Effector memory CD8-positive, alpha-beta T cell (primary cell): Measurements from ENCODE around the gene PSMB2.
"Not testable (repeated sequence)": the region's sequence is repeated elsewhere in the genome, so short reads cannot be mapped to it uniquely, and the experiment has no call there.

ENCODE experiments used
- ATAC-seq: fragments of 150-1000 bp; cut with Tn5 transposase; replicated peaks from 2 replicates; pipeline ENCODE4 v1.10.0; 2021; ENCODE audit warnings: mild to moderate bottlenecking, moderate library complexity
- DNase-seq, 3 experiments: peaks; one replicate each; pipeline ENCODE4 v3.0.0; 2021
- H3K27ac Mint-ChIP-seq, 2 donors: one replicate each; pipeline ENCODE4 v1.8.0; 2022; ENCODE audit warnings: mild to moderate bottlenecking in 2 of 2, mixed read lengths in 2 of 2, moderate library complexity in 2 of 2
- H3K27me3 Mint-ChIP-seq, 2 donors: one replicate each; pipeline ENCODE4 v1.8.0; 2022; ENCODE audit warnings: mixed read lengths in 2 of 2
- H3K36me3 Mint-ChIP-seq: one replicate; pipeline ENCODE4 v1.8.0; 2022; ENCODE audit warnings: mild to moderate bottlenecking, moderate library complexity, mixed read lengths; ENCODE audit not compliant: insufficient read depth
- H3K4me1 Mint-ChIP-seq, 2 donors: one replicate each; pipeline ENCODE4 v1.8.0; 2022; ENCODE audit warnings: low read depth in 2 of 2, mixed read lengths in 2 of 2
- H3K4me3 Mint-ChIP-seq, 2 donors: one replicate each; pipeline ENCODE4 v1.8.0; 2022; ENCODE audit warnings: mild to moderate bottlenecking in 2 of 2, mixed read lengths in 2 of 2, moderate library complexity in 2 of 2
- H3K9me3 Mint-ChIP-seq, 2 donors: one replicate each; pipeline ENCODE4 v1.8.0; 2022; ENCODE audit warnings: mixed read lengths in 2 of 2

The PSMB2 gene

DNA sequence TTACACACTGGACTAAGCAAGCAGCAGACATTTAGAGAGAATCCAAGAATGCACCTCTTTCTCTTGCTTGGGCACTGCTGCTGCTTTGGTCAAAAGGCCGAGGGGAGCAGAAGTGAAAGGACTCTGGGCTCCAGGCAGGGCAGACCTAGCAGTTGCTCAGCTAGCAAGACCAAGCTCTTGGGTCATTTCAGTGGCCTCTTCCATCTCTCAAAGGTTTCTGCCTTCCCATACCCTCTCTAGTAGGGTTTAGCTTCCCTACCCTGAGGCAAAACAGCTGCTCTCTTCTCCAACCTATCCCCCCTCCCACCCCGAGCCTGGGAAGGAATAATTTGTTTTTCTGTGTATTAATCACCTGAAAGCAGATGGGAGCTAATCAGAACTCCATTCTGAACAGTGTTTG is 42.4 kb downstream of the PSMB2 start:
- DNase-seq: no peak
- Mint-ChIP-seq H3K9me3 (no peaks in the 10 kb centered on the region), H3K27ac (peak overlapping the region in 1 of 2 donors; percentile 14), H3K36me3 (peaks cover 22% of the 10 kb centered on the region), H3K4me1 (no peaks in the 10 kb centered on the region), H3K4me3 (no peak overlapping the region), H3K27me3 (no peaks in the 10 kb centered on the region)
- no peak for ATAC-seq

DNA sequence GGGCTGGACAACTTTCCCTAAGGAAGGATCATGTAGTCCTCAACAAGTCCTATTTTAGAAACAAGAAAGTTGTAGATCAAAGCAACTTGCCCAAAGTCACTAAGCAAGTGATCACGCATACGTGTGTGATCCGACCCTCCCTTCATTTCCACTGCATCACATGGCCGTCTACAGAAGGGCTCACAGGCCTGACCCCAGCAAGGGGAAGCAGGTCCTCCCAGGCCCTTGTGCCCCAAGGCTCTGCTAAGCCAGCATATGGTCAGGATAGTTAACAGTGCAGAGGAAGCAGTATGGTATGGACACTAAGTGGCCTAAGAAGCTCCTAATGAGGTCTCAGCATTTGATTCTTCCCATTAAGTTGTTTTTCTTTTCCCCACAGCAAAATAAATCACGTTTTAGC is 43.5 kb downstream of the PSMB2 start:
- Mint-ChIP-seq H3K27ac (no peak overlapping the region), H3K4me1 (peaks cover under 1 to 1% of the 10 kb centered on the region in 2 donors), H3K9me3 (no peaks in the 10 kb centered on the region), H3K36me3 (peaks cover 11% of the 10 kb centered on the region), H3K4me3 (no peak overlapping the region), H3K27me3 (no peaks in the 10 kb centered on the region)
- DNase-seq: no peak
- no peak for ATAC-seq

DNA sequence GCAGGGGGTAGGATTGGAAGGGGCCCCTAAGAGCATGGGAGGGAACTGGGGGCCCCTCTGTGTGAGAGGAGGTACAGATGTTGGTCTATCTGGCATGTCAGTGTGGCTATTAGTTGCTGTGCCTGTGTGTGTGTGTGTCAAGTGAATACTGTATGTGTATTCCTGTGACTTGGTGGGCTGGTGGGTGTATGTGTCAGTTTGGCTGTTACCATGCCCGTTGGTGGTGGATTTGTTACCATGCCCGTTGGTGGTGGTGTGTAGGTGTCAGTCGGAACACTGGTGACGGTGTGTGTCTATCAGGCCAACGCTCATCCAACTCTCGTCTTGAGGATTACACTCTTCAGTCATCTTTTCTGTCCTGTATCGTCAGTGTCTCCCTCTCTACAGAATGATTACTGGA is 45.6 kb downstream of the PSMB2 start:
- Mint-ChIP-seq H3K9me3 (no peaks in the 10 kb centered on the region), H3K27me3 (no peaks in the 10 kb centered on the region), H3K4me3 (no peak overlapping the region), H3K4me1 (peaks cover 4% of the 10 kb centered on the region in 2 donors), H3K36me3 (no peaks in the 10 kb centered on the region), H3K27ac (peak overlapping the region; percentile 61 to 65)
- ATAC-seq: no peak
- DNase-seq: no peak

GRCh38 chr1:35594005-35594760 is 47.1 kb downstream of the PSMB2 start:
- H3K27ac Mint-ChIP-seq: peak overlapping the region; percentile 35 to 64
- H3K9me3 Mint-ChIP-seq: no peaks in the 10 kb centered on the region
- no peak overlapping the region for H3K4me3 Mint-ChIP-seq
- no peaks in the 10 kb centered on the region for H3K36me3 Mint-ChIP-seq
- ATAC-seq (no peak), DNase-seq (no peak)
- peaks cover 4 to 9% of the 10 kb centered on the region in 2 donors for H3K4me1 Mint-ChIP-seq
- H3K27me3 Mint-ChIP-seq: no peaks in the 10 kb centered on the region

- DNase-seq (no peak), ATAC-seq (no peak)
- Mint-ChIP-seq H3K4me1 (peaks cover 4 to 9% of the 10 kb centered on the region in 2 donors), H3K9me3 (no peaks in the 10 kb centered on the region), H3K27me3 (no peaks in the 10 kb centered on the region), H3K4me3 (peak overlapping the region in 1 of 2 donors; percentile 38), H3K27ac (peak overlapping the region in 1 of 2 donors; percentile 35), H3K36me3 (no peaks in the 10 kb centered on the region)
These were observed 48.1 kb downstream of the PSMB2 start for GRCh38 chr1:35592991-35593769.

GRCh38 chr1:35591211-35591610 is 50.1 kb downstream of the PSMB2 start:
- Mint-ChIP-seq H3K27me3 (no peaks in the 10 kb centered on the region), H3K4me3 (no peak overlapping the region), H3K36me3 (no peaks in the 10 kb centered on the region), H3K9me3 (no peaks in the 10 kb centered on the region), H3K4me1 (peaks cover 4 to 9% of the 10 kb centered on the region in 2 donors), H3K27ac (peak overlapping the region in 1 of 2 donors; percentile 83)
- no peak for DNase-seq
- ATAC-seq: no peak

- Mint-ChIP-seq H3K27me3 (no peaks in the 10 kb centered on the region), H3K27ac (peak overlapping the region; percentile 20 to 89), H3K9me3 (no peaks in the 10 kb centered on the region), H3K4me3 (no peak overlapping the region), H3K36me3 (no peaks in the 10 kb centered on the region), H3K4me1 (peaks cover 4 to 9% of the 10 kb centered on the region in 2 donors)
- DNase-seq (no peak), ATAC-seq (no peak)
These were observed 50.8 kb downstream of the PSMB2 start for GRCh38 chr1:35590476-35591040.

DNA sequence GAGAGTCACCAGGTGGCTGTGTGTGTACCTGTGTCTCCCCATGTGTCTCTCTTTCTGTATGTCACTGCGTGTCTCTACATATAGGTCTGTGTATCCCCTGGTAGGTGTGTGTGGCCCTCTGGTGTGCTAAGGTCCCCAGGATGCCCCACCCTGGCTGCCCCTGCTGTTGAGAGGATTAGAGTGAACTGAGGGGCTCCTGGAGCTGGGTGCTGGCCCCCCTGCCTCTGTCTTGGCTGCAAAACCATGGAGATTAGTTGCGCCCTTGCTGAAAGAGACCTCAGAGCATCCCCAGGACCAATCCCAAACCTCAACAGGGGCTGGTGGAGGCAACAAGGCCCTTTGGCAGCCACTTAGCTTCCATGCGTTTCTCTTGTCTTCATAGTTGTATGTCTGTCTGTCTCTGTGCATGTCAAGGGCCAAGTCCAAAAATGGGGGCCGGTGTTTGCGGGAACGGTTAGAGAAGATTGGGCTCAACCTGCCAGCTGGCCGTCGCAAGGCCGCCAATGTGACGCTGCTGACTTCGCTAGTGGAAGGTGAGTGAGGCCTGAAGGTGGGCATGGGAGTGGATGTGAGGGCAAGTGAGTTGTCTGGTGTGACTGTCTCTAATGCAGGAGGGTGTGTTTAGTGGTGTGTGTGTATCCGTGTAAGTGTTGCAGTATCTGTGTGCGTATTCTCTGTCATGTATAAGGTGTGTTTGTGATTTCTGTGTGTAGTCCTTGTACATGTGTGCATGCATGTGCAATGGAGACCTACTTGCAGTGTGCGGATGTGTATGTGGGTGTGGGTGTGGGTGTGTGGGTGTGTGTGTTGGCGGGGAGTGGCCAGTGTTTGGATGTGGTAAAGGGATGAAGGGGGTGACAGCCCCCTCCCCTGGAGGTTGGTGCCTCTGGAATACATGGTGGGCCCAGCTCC is 51.6 kb downstream of the PSMB2 start:
- Mint-ChIP-seq H3K4me3 (no peak overlapping the region), H3K27ac (peak overlapping the region in 1 of 2 donors; percentile 89), H3K4me1 (peaks cover 4 to 9% of the 10 kb centered on the region in 2 donors), H3K9me3 (no peaks in the 10 kb centered on the region), H3K36me3 (no peaks in the 10 kb centered on the region), H3K27me3 (no peaks in the 10 kb centered on the region)
- DNase-seq: no peak
- ATAC-seq: no peak

GRCh38 chr1:35588197-35588910 is 53.0 kb downstream of the PSMB2 start:
- no peaks in the 10 kb centered on the region for H3K9me3 Mint-ChIP-seq
- peaks cover 4 to 9% of the 10 kb centered on the region in 2 donors for H3K4me1 Mint-ChIP-seq
- ATAC-seq: no peak
- H3K36me3 Mint-ChIP-seq: no peaks in the 10 kb centered on the region
- no peaks in the 10 kb centered on the region for H3K27me3 Mint-ChIP-seq
- no peak for DNase-seq
- H3K4me3 Mint-ChIP-seq: no peak overlapping the region
- H3K27ac Mint-ChIP-seq: no peak overlapping the region

DNA sequence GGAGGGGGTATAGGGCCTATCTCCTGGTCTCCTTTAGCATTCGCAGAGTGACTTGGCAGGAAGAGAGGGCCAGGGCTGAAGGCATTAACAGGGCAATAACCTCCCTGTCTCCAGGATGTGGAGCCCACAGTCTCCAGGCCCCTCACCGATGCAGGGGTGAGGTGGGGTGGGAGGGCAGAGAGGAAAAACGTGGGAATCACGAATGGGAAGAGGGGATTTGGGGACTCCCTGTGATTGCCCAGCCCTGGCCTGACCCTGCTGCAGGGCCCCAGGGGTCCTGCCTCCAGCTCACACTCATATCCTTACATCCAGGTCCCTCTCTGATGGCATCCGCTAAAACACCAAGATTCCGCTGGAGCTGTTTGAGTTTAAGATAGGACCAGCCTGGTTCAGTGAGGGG is 53.6 kb downstream of the PSMB2 start:
- Mint-ChIP-seq H3K4me1 (peaks cover 2 to 6% of the 10 kb centered on the region in 2 donors), H3K9me3 (no peaks in the 10 kb centered on the region), H3K27me3 (no peaks in the 10 kb centered on the region), H3K36me3 (no peaks in the 10 kb centered on the region), H3K4me3 (no peak overlapping the region), H3K27ac (no peak overlapping the region)
- DNase-seq (no peak), ATAC-seq (no peak)

- peaks cover 2 to 5% of the 10 kb centered on the region in 2 donors for H3K4me1 Mint-ChIP-seq
- no peaks in the 10 kb centered on the region for H3K9me3 Mint-ChIP-seq
- DNase-seq (no peak), ATAC-seq (no peak)
- H3K36me3 Mint-ChIP-seq: no peaks in the 10 kb centered on the region
- no peak overlapping the region for H3K27ac Mint-ChIP-seq
- no peaks in the 10 kb centered on the region for H3K27me3 Mint-ChIP-seq
- no peak overlapping the region for H3K4me3 Mint-ChIP-seq
These were observed 54.5 kb downstream of the PSMB2 start for GRCh38 chr1:35586808-35587207.

DNA sequence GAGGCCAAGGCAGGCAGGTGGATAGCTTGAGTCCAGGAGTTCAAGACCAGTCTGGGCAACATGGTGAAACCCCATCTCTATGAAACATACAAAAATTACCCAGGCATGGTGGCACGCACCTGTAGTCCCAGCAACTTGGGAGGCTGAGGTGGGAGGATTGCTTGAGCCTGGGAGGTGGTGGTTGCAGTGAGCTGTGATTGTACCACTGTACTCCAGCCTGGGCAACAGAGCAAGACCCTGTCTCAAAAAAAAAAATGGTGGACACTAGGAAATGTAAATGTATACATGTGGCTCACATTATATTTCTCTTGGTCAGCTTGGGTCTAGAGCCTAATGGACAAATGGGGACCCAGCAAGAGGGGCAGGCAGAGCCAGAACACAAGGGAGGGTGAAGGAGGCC is 55.5 kb downstream of the PSMB2 start:
- ATAC-seq, H3K4me1 Mint-ChIP-seq, H3K9me3 Mint-ChIP-seq, H3K27me3 Mint-ChIP-seq, DNase-seq, H3K4me3 Mint-ChIP-seq, H3K27ac Mint-ChIP-seq, H3K36me3 Mint-ChIP-seq: not testable (repeated sequence)
